ENCODE results near the gene SKIC8. TPM values are rescaled to one million over a fixed set of nuclear protein-coding genes. Genes with fewer than 3 reads are reported as not detected.

Gene SKIC8
- total RNA-seq, 2 experiments from 2014 or later = 40.5 to 48.1 TPM

GRCh38 chr15:78316283-78317083, 17.1 kb upstream of the SKIC8 start:
- Mint-ChIP-seq H3K36me3 (no peaks in the 10 kb centered on the region), H3K27me3 (no peaks in the 10 kb centered on the region), H3K4me1 (no peaks in the 10 kb centered on the region), H3K27ac (no peak overlapping the region), H3K4me3 (no peak overlapping the region), H3K9me3 (ENCODE audit: low read depth) (no peaks in the 10 kb centered on the region)
- no peak for ATAC-seq
- no peak for DNase-seq
- CTCF ChIA-PET = interaction anchor here (1.5 kb wide), 1 partner anchor 106 kb away, joined by 4 read pairs; no protein-coding TSS in a partner anchor

- H3K27me3 Mint-ChIP-seq = no peaks in the 10 kb centered on the region
- H3K36me3 Mint-ChIP-seq = no peaks in the 10 kb centered on the region
- no peaks in the 10 kb centered on the region for H3K9me3 Mint-ChIP-seq (ENCODE audit: low read depth)
- CTCF ChIA-PET = interaction anchor here (1.5 kb wide), 1 partner anchor 107 kb away, joined by 4 read pairs; no protein-coding TSS in a partner anchor
- ATAC-seq = peak; percentile 42
- no peaks in the 10 kb centered on the region for H3K4me1 Mint-ChIP-seq
- H3K4me3 Mint-ChIP-seq = no peak overlapping the region
- DNase-seq = no peak
- no peak overlapping the region for H3K27ac Mint-ChIP-seq
Measured at GRCh38 chr15:78315686-78316282, 16.4 kb upstream of the SKIC8 start.

GRCh38 chr15:78314181-78314581, 14.8 kb upstream of the SKIC8 start:
- Mint-ChIP-seq H3K27ac (no peak overlapping the region), H3K27me3 (no peaks in the 10 kb centered on the region), H3K4me1 (no peaks in the 10 kb centered on the region), H3K4me3 (no peak overlapping the region), H3K36me3 (no peaks in the 10 kb centered on the region), H3K9me3 (ENCODE audit: low read depth) (no peaks in the 10 kb centered on the region)
- DNase-seq (no peak), ATAC-seq (no peak)
- CTCF ChIA-PET = no interaction called here

- ATAC-seq (no peak), DNase-seq (no peak)
- no peaks in the 10 kb centered on the region for H3K36me3 Mint-ChIP-seq
- no peaks in the 10 kb centered on the region for H3K9me3 Mint-ChIP-seq (ENCODE audit: low read depth)
- CTCF ChIA-PET = no interaction called here
- no peaks in the 10 kb centered on the region for H3K4me1 Mint-ChIP-seq
- H3K27ac Mint-ChIP-seq = no peak overlapping the region
- no peaks in the 10 kb centered on the region for H3K27me3 Mint-ChIP-seq
- no peak overlapping the region for H3K4me3 Mint-ChIP-seq
Measured at GRCh38 chr15:78313383-78313782, 14.0 kb upstream of the SKIC8 start.

- no peak for ATAC-seq
- DNase-seq = no peak
- Mint-ChIP-seq H3K4me3 (no peak overlapping the region), H3K27ac (no peak overlapping the region), H3K36me3 (no peaks in the 10 kb centered on the region), H3K27me3 (no peaks in the 10 kb centered on the region), H3K4me1 (no peaks in the 10 kb centered on the region), H3K9me3 (ENCODE audit: low read depth) (no peaks in the 10 kb centered on the region)
- CTCF ChIA-PET = no interaction called here
Measured at GRCh38 chr15:78312957-78313356, 13.5 kb upstream of the SKIC8 start.

- Mint-ChIP-seq H3K36me3 (no peaks in the 10 kb centered on the region), H3K4me3 (no peak overlapping the region), H3K9me3 (ENCODE audit: low read depth) (no peaks in the 10 kb centered on the region), H3K27me3 (no peaks in the 10 kb centered on the region), H3K27ac (no peak overlapping the region), H3K4me1 (no peaks in the 10 kb centered on the region)
- CTCF ChIA-PET = no interaction called here
- no peak for ATAC-seq
- no peak for DNase-seq
Measured at GRCh38 chr15:78312536-78312935, 13.1 kb upstream of the SKIC8 start.

- H3K4me1 Mint-ChIP-seq = no peaks in the 10 kb centered on the region
- no peaks in the 10 kb centered on the region for H3K9me3 Mint-ChIP-seq (ENCODE audit: low read depth)
- no peak for ATAC-seq
- H3K4me3 Mint-ChIP-seq = no peak overlapping the region
- H3K36me3 Mint-ChIP-seq = no peaks in the 10 kb centered on the region
- no peak for DNase-seq
- no peak overlapping the region for H3K27ac Mint-ChIP-seq
- H3K27me3 Mint-ChIP-seq = peaks cover 5% of the 10 kb centered on the region
- CTCF ChIA-PET = interaction anchor here (1.0 kb wide), 2 partner anchors 12 to 112 kb away, joined by 3 read pairs; partner anchors contain the start of gene SKIC8
Measured at GRCh38 chr15:78311292-78311691, 11.9 kb upstream of the SKIC8 start.

- ATAC-seq (peak; percentile 92), DNase-seq (peak; percentile 74)
- Mint-ChIP-seq H3K4me3 (no peak overlapping the region), H3K36me3 (no peaks in the 10 kb centered on the region), H3K27me3 (peaks cover 8% of the 10 kb centered on the region), H3K27ac (no peak overlapping the region), H3K4me1 (no peaks in the 10 kb centered on the region), H3K9me3 (ENCODE audit: low read depth) (no peaks in the 10 kb centered on the region)
- CTCF ChIA-PET = interaction anchor here (0.7 to 4.4 kb wide), 12 partner anchors 9 to 162 kb away, joined by 3 to 27 read pairs (median 4); partner anchors contain the start of gene SKIC8
Measured at GRCh38 chr15:78308422-78309032, 9.1 kb upstream of the SKIC8 start.

GRCh38 chr15:78307976-78308375, 8.6 kb upstream of the SKIC8 start:
- ATAC-seq (no peak), DNase-seq (no peak)
- Mint-ChIP-seq H3K27me3 (peaks cover 8% of the 10 kb centered on the region), H3K4me3 (no peak overlapping the region), H3K9me3 (ENCODE audit: low read depth) (no peaks in the 10 kb centered on the region), H3K27ac (no peak overlapping the region), H3K4me1 (peaks cover under 1% of the 10 kb centered on the region), H3K36me3 (no peaks in the 10 kb centered on the region)
- CTCF ChIA-PET = interaction anchor here (0.7 to 4.4 kb wide), 8 partner anchors 8 to 162 kb away, joined by 3 to 27 read pairs (median 4); partner anchors contain the start of gene SKIC8

- H3K36me3 Mint-ChIP-seq = no peaks in the 10 kb centered on the region
- H3K4me1 Mint-ChIP-seq = peaks cover 16% of the 10 kb centered on the region
- no peaks in the 10 kb centered on the region for H3K9me3 Mint-ChIP-seq (ENCODE audit: low read depth)
- no peak for ATAC-seq
- peaks cover 14% of the 10 kb centered on the region for H3K27me3 Mint-ChIP-seq
- H3K4me3 Mint-ChIP-seq = no peak overlapping the region
- no peak overlapping the region for H3K27ac Mint-ChIP-seq
- CTCF ChIA-PET = interaction anchor here (1.2 to 4.4 kb wide), 2 partner anchors 116 kb away, joined by 7 to 27 read pairs; no protein-coding TSS in a partner anchor
- no peak for DNase-seq
Measured at GRCh38 chr15:78306176-78306774, 6.9 kb upstream of the SKIC8 start.

GRCh38 chr15:78304216-78305066, 5.0 kb upstream of the SKIC8 start:
- no peak for ATAC-seq
- Mint-ChIP-seq H3K4me1 (peaks cover 25% of the 10 kb centered on the region), H3K9me3 (ENCODE audit: low read depth) (no peaks in the 10 kb centered on the region), H3K27me3 (peaks cover 14% of the 10 kb centered on the region), H3K27ac (no peak overlapping the region), H3K4me3 (no peak overlapping the region), H3K36me3 (no peaks in the 10 kb centered on the region)
- CTCF ChIA-PET = interaction anchor here (1.1 to 1.2 kb wide), 2 partner anchors 118 to 258 kb away, joined by 3 to 7 read pairs; no protein-coding TSS in a partner anchor
- no peak for DNase-seq

- Mint-ChIP-seq H3K27me3 (peaks cover 14% of the 10 kb centered on the region), H3K27ac (peak overlapping the region; percentile 67), H3K36me3 (no peaks in the 10 kb centered on the region), H3K4me1 (peaks cover 38% of the 10 kb centered on the region), H3K4me3 (no peak overlapping the region), H3K9me3 (ENCODE audit: low read depth) (no peaks in the 10 kb centered on the region)
- ATAC-seq (no peak), DNase-seq (no peak)
- CTCF ChIA-PET = interaction anchor here (1.0 kb wide), 1 partner anchor 9 kb away, joined by 4 read pairs; no protein-coding TSS in a partner anchor
Measured at GRCh38 chr15:78302579-78303312, 3.3 kb upstream of the SKIC8 start.

Data from activated CD8-positive, alpha-beta memory T cell treated with anti-CD3 and anti-CD28 coated beads, Interleukin-2, amount 10 ng/mL, durations not matched to agents 7 days and 5 days (primary cell).